Measurements from ENCODE around the gene PSMA2. TPM values are rescaled to one million over a fixed set of nuclear protein-coding genes. Genes with fewer than 3 reads are reported as not detected.

PSMA2 gene
- 100 to 1,000 TPM; 132 to 133 TPM for total RNA-seq

DNA sequence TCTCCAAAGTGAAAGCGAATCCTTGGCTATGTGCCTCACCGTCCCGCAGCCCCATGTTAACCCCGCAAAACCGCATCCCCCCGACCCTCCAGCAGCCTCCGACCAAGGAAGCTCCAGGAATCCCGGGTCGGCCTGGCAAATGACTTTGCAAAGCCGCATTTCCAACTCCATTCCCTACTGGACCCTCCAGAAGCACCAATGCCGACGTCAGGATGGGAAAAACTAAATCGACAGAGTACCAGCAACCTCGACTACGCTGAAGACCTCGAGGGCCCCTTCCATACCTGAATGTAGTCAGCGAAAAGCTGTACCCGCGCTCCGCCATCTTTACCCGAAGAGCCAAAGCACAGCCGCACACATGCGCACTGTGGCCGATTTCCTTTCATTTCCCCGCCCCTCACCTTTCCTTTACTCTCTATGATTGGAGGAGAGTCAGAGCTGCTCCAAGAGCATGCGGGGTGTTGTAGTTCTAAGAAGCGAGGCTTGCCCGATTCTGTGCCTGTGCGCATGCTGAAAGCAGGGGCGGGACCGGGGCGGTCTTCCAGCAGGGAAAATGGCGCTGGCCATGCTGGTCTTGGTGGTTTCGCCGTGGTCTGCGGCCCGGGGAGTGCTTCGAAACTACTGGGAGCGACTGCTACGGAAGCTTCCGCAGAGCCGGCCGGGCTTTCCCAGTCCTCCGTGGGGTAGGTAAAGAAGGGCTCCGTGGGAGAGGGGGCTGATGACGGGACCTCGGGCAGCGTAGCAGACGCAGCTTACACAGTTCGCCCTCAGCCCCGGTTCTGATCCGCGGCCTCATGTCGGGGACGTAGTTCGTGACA lies at the start of gene PSMA2, which contains the start of gene MRPL32:
Gene PSMA2, minus strand, starts transcription at position 341 of the 818 bp plus-strand sequence. Its CDS starts 16 bp downstream, at position 325.
Gene MRPL32, plus strand, starts transcription at position 543 of the 818 bp plus-strand sequence. Its CDS starts 11 bp downstream, at position 554.
- ChIA-PET CTCF (interaction anchor here (0.8 to 2.6 kb wide), 9 partner anchors 8 to 787 kb away, joined by 3 to 28 read pairs (median 4); partner anchors contain the start of gene STK17A), POLR2A (interaction anchor here (0.6 to 5.8 kb wide), 16 partner anchors 8 to 826 kb away, joined by 3 to 96 read pairs (median 6); partner anchors contain the start of genes BLVRA, C7orf25, COA1 and STK17A)
- Mint-ChIP-seq H3K9me3 (no peaks in the 10 kb centered on the region), H3K27ac (peak within 1 kb of the TSS; percentile 93), H3K27me3 (no peaks in the 10 kb centered on the region), H3K4me3 (peak within 1 kb of the TSS; percentile 97), H3K4me1 (peaks cover 67% of the 10 kb centered on the region), H3K36me3 (ENCODE audit: low read depth) (peaks cover 59% of the 10 kb centered on the region)
- DNase-seq, result peak; percentile 95

DNA sequence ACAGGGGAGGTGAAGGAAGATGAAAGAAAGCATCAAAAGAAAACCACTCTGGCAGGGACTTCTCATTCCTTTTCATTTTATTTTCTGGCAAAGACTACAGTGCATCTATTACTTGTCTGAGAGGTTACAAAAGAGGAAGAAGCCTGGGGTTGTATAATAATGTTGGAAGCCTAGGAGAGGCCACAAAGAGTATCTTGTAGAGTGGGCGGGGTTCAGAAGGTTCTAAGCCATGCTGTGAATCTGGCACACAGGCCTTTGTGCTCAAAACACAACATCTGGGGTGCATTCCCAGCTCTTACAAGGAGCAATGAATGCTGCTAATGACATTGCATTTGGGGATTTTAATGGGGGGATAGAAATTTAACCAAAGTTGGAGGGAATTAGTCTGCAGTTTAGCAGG lies 49.6 kb upstream of the PSMA2 start:
- Mint-ChIP-seq H3K27me3 (peaks cover 14% of the 10 kb centered on the region), H3K36me3 (ENCODE audit: low read depth) (no peaks in the 10 kb centered on the region), H3K9me3 (no peaks in the 10 kb centered on the region), H3K4me1 (no peaks in the 10 kb centered on the region), H3K4me3 (no peak overlapping the region), H3K27ac (no peak overlapping the region)
- POLR2A ChIA-PET, result no interaction called here
- no peak for DNase-seq
- CTCF ChIA-PET, result no interaction called here

DNA sequence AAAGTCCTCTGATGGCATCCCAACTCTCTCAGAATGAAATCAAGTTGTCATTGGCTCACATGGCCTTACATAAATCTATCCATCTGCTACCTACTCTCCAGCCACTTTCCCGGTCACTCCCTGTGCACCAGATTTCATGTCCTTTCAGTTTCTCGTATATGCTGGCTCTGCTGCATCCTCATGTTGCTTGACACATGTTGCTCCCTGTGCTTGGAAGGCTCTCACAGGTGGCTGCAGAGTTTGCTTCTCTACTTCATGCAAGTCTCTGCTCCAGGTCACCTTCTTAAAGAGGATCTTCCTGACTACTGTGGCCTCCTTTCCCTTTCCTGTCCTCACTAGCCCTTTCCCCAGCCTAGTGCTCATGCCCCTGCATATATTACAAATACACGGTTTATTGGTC lies 48.5 kb upstream of the PSMA2 start:
- CTCF ChIA-PET, result no interaction called here
- POLR2A ChIA-PET, result no interaction called here

DNA sequence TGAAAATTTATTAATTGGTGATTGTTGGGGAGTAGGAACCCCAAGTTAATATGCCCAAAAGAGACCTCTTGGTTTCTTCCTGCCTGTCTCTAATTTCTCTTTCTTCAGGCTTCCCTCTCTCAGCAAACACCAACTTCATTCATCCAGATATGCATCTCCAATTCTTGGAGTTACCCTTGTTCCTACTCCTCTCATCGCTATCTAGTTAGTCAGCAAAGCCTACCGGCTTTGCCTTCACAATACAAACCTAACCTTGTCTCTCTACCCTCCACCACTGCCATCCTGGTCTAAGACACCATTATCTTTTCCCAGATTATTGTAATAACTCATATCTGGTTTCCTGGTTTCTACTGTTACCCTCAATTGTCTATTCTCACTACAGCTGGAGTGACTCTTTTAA lies 48.1 kb upstream of the PSMA2 start:
- DNase-seq, result no peak
- H3K36me3 Mint-ChIP-seq (ENCODE audit: low read depth), result no peaks in the 10 kb centered on the region
- POLR2A ChIA-PET, result no interaction called here
- H3K27ac Mint-ChIP-seq, result no peak overlapping the region
- no peak overlapping the region for H3K4me3 Mint-ChIP-seq
- no peaks in the 10 kb centered on the region for H3K9me3 Mint-ChIP-seq
- CTCF ChIA-PET, result no interaction called here
- peaks cover 15% of the 10 kb centered on the region for H3K27me3 Mint-ChIP-seq
- no peaks in the 10 kb centered on the region for H3K4me1 Mint-ChIP-seq

More for the DNA sequence above, 48.5 kb upstream of the PSMA2 start:
- H3K4me1 Mint-ChIP-seq, result no peaks in the 10 kb centered on the region
- no peak overlapping the region for H3K4me3 Mint-ChIP-seq
- no peaks in the 10 kb centered on the region for H3K36me3 Mint-ChIP-seq (ENCODE audit: low read depth)
- no peak for DNase-seq
- peaks cover 15% of the 10 kb centered on the region for H3K27me3 Mint-ChIP-seq
- no peaks in the 10 kb centered on the region for H3K9me3 Mint-ChIP-seq
- H3K27ac Mint-ChIP-seq, result no peak overlapping the region

DNA sequence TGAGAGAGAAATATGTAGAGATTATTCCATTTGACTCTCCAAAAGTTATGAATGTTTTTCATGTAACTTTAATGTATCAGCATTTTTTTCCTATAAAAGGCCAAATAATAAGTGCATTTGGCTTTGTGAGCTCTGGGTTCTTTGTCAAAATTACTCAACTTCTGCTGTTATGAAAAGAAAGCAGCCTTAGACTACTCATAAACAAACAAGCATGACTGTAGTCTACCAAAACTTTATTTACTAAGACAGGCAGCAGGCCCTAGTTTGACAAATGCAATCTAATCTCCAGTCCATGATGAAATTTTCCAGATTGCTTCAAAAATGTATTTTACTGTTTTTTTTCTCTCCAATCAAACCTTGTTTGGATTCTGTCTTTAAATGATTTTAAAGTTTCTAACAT lies 46.5 kb upstream of the PSMA2 start:
- Mint-ChIP-seq H3K4me3 (no peak overlapping the region), H3K27me3 (peaks cover 13% of the 10 kb centered on the region), H3K27ac (no peak overlapping the region), H3K9me3 (no peaks in the 10 kb centered on the region), H3K36me3 (ENCODE audit: low read depth) (no peaks in the 10 kb centered on the region), H3K4me1 (no peaks in the 10 kb centered on the region)
- ChIA-PET CTCF (no interaction called here), POLR2A (no interaction called here)
- DNase-seq, result no peak

DNA sequence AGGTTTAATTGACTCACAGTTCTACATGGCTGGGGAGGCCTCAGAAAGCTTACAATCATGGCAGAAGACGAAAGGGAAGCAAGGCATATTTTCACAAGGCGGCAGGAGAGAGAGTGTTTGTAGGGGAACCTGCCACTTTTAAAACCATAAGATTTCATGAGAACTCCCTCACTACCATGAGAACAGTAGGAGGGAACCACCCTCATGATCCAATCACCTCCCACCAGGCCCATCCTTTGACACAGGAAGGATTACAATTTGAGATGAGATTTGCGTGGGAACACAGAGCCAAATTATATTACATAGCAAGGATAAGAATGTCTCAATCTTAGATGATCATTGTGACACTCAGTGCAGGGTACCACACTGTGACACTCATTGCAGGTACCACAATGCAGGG lies 44.4 kb upstream of the PSMA2 start:
- no peaks in the 10 kb centered on the region for H3K36me3 Mint-ChIP-seq (ENCODE audit: low read depth)
- no peak for DNase-seq
- peaks cover 13% of the 10 kb centered on the region for H3K27me3 Mint-ChIP-seq
- H3K4me1 Mint-ChIP-seq, result no peaks in the 10 kb centered on the region
- H3K9me3 Mint-ChIP-seq, result no peaks in the 10 kb centered on the region
- CTCF ChIA-PET, result no interaction called here
- H3K4me3 Mint-ChIP-seq, result no peak overlapping the region
- H3K27ac Mint-ChIP-seq, result no peak overlapping the region
- POLR2A ChIA-PET, result no interaction called here

DNA sequence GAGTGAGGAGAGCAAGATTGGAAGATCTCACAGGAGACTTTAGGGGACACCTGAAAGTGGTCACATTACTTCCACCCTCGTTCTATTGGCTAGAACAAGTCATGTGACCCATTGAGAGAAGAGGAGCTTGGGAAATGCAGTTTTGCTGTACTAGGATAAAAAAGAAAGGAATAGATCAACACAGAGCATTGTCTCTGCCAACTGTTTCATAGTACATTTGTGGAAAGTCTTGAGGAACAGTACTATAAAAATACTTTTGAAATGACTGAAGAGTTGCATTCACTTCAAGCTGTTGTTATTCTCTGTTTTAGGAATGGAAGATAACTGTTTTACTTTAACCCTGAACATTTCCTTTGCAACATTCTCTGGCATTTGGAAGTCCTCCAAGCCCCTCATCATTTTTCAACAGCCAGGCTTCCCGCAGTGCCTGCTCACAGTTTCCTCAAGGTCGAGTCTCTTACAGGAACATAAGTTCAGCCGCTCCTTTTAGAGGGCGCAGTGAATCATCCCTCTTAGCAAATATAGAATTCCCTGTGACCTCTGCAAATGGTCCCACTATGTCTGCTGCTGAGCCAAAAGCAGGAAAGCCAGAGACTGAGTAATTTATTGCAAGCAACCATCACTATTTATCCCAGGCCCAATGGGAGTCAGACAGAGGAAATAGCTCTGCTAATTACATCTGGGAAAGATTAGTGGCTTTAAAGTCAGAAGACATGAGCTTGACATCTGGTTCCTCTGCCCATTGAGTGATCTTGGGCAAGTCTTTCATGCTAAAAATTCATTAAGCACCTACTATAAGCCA lies 40.9 kb upstream of the PSMA2 start:
- Mint-ChIP-seq H3K36me3 (ENCODE audit: low read depth) (no peaks in the 10 kb centered on the region), H3K9me3 (peaks cover 2% of the 10 kb centered on the region), H3K4me3 (no peak overlapping the region), H3K27ac (no peak overlapping the region), H3K27me3 (peaks cover 7% of the 10 kb centered on the region), H3K4me1 (no peaks in the 10 kb centered on the region)
- DNase-seq, result no peak
- ChIA-PET POLR2A (no interaction called here), CTCF (no interaction called here)

DNA sequence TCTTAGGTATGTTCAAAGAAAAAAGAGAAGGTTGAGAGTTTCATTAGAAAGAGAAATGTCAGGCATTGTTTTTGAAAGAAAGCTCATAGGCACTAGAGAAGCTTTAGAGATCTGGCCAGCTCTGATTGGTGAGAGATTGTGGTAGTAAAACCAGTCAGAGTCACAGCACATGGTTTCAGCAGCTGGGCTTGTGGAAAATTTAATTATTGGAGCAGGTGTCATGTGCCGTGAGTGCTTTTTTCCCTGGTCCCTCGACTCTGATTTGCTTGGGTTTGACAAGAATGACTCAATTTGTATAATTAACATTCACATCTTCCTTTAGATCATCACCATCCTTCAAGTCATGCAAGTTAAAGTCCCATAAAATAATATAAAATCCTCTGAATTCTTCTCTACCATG lies 35.4 kb upstream of the PSMA2 start:
- Mint-ChIP-seq H3K4me3 (no peak overlapping the region), H3K4me1 (no peaks in the 10 kb centered on the region), H3K9me3 (peaks cover 2% of the 10 kb centered on the region), H3K36me3 (ENCODE audit: low read depth) (no peaks in the 10 kb centered on the region), H3K27me3 (peaks cover 7% of the 10 kb centered on the region), H3K27ac (no peak overlapping the region)
- CTCF ChIA-PET, result no interaction called here
- POLR2A ChIA-PET, result no interaction called here
- DNase-seq, result no peak

DNA sequence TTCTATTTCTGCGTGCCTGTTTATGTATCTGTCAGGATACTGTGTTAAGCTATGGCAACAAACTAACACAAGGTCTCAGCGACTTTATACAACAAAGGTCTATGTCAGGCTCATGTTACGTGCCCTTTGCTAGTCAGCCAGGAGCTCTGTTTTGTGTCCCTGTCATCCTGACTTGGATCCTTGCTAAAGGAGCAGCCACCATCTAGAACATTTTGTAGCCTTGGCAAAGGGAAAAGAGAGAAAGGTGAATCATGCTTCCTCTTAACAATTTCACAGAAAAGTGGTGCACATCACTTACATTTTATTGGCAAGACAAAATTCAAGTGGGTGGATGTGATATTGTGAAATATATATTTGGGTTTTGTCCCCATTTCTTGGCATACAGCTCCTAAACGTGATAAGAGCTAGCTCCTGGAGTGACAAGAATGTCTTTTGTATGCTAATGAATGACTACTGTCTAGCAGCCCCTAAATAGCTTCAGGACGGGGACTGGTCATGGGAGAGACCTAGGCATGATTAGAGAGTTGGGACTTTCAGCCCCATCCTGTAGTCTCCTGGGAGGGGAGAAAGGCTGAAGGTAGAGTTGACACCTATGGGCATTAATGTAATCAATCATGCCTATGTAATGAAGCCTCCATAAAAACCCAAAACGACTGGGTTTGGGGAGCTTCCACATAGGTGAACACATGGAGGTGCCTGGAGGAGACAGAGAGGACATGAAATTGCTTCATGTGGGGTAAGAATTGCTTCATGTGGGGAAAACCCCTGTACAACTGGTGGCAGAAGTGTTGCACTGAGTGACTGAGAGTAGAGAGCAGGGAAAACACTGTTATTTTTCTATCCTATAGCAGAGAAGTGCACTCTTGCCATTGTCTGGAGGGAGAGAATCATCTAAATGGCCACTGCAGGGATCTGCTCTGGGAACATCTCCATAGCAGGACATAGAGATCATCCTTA lies 33.2 kb upstream of the PSMA2 start:
- Mint-ChIP-seq H3K4me1 (no peaks in the 10 kb centered on the region), H3K4me3 (no peak overlapping the region), H3K9me3 (no peaks in the 10 kb centered on the region), H3K36me3 (ENCODE audit: low read depth) (no peaks in the 10 kb centered on the region), H3K27me3 (peaks cover 14% of the 10 kb centered on the region), H3K27ac (no peak overlapping the region)
- DNase-seq, result no peak
- POLR2A ChIA-PET, result no interaction called here
- CTCF ChIA-PET, result no interaction called here

DNA sequence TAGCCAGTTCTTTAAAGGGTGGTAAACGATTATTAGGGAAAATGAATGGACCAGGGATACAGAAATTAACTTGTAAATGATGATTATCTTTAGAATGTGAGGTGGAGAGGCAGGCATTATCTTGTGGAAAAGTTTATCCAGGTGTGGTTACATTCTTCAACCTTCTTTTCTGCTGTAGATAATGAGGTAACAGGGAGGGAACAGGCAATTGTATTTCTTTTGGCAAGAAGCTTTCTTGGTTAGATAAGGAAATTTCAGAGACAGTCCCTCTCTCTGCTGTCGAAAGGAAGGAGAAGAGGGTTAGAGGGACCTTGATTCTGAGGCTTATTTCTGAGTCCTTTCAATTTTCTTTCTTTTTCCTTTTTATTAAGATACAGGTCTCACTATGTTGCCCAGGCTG lies 32.3 kb upstream of the PSMA2 start:
- ChIA-PET POLR2A (no interaction called here), CTCF (no interaction called here)
- Mint-ChIP-seq H3K27ac (no peak overlapping the region), H3K36me3 (ENCODE audit: low read depth) (no peaks in the 10 kb centered on the region), H3K27me3 (peaks cover 18% of the 10 kb centered on the region), H3K9me3 (no peaks in the 10 kb centered on the region), H3K4me1 (no peaks in the 10 kb centered on the region), H3K4me3 (no peak overlapping the region)
- no peak for DNase-seq

DNA sequence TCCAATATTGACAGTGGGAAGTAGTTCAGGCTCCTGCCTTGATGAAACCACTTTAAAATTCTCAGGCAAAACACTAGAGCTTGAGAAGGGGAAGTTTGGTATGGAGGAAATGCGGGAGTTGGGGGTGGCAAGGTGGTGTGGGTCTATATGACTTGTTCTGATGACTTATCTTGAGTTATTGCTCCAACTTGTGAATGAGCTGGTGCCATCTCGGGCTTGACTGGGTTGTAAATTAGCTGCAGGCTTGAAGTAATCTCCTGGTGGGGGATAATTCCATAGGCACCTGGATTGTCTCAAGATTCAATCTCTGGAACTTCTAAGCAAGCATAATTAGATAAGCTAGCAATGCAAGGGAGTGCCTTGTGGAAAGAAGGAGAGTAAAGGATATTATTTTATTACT lies 29.2 kb upstream of the PSMA2 start:
- Mint-ChIP-seq H3K36me3 (ENCODE audit: low read depth) (no peaks in the 10 kb centered on the region), H3K27me3 (peaks cover 16% of the 10 kb centered on the region), H3K9me3 (peaks cover 3% of the 10 kb centered on the region), H3K27ac (no peak overlapping the region), H3K4me3 (no peak overlapping the region), H3K4me1 (no peaks in the 10 kb centered on the region)
- POLR2A ChIA-PET, result no interaction called here
- CTCF ChIA-PET, result no interaction called here
- DNase-seq, result no peak

DNA sequence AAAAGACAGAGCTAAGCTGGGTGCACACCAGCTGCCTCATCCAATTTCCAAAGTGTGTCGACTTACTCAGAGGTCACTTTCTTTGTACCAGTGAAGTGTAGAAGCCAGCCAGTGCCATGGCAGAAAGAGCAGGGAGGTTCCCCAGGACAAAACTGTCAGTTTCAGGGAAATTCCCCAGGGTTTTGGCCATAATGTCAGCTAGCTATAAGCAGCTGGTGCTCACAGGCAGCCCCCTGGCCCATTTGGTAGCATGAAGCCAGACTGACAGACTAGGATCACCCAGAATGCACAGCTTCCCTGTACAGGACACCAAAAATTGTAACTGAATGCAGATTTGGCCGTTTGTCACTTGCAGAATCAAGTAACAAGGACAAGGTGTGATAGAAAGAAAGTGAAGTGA lies 28.8 kb upstream of the PSMA2 start:
- no peak overlapping the region for H3K4me3 Mint-ChIP-seq
- no peaks in the 10 kb centered on the region for H3K36me3 Mint-ChIP-seq (ENCODE audit: low read depth)
- POLR2A ChIA-PET, result no interaction called here
- H3K9me3 Mint-ChIP-seq, result peaks cover 4% of the 10 kb centered on the region
- no peak for DNase-seq
- no peaks in the 10 kb centered on the region for H3K4me1 Mint-ChIP-seq
- H3K27me3 Mint-ChIP-seq, result peaks cover 16% of the 10 kb centered on the region
- CTCF ChIA-PET, result no interaction called here
- H3K27ac Mint-ChIP-seq, result no peak overlapping the region

DNA sequence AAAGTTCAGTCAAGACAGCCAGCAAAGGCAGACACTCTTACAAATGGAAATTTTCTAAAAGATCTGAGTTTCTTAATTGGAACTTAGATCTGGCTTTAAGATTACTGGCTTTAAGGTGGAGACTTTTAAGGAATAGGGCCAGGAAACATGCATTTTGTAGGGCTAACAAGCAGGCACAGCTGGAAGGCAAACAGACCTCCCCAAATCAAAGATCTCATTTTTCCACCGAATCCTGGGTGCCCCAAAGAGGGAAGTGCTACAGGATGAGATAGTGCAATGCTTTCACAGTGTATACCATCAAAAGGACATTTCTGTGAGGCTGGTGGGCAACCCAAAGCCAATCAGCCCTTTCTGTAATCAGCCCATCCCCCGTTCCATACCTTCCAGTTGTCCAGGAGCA lies 27.6 kb upstream of the PSMA2 start:
- DNase-seq, result no peak
- no peaks in the 10 kb centered on the region for H3K36me3 Mint-ChIP-seq (ENCODE audit: low read depth)
- H3K27ac Mint-ChIP-seq, result no peak overlapping the region
- no peak overlapping the region for H3K4me3 Mint-ChIP-seq
- H3K4me1 Mint-ChIP-seq, result no peaks in the 10 kb centered on the region
- ChIA-PET POLR2A (no interaction called here), CTCF (no interaction called here)
- H3K9me3 Mint-ChIP-seq, result peaks cover 8% of the 10 kb centered on the region
- peaks cover 16% of the 10 kb centered on the region for H3K27me3 Mint-ChIP-seq
